Mucosa of descending colon (tissue), 3 donors: Measurements from ENCODE around the gene ARAP2. TPM values are rescaled to one million over a fixed set of nuclear protein-coding genes. Genes with fewer than 3 reads are reported as not detected.

Experiments used
- ATAC-seq: fragments of 200-7000 bp; cut with Tn5 transposase; one replicate; pipeline ENCODE4 v1.9.1; 2020; ENCODE audit warnings: mild to moderate bottlenecking, moderate library complexity
- DNase-seq, 3 donors: peaks; one replicate each; pipeline ENCODE4 v3.0.0-alpha.2; 2020
- H3K36me3 ChIP-seq: fragments of 200-600 bp; one replicate; pipeline ENCODE4 v1.8.0; 2021; ENCODE audit warnings: low read depth, mild to moderate bottlenecking
- H3K4me1 ChIP-seq: fragments of 200-600 bp; one replicate; pipeline ENCODE4 v1.8.0; 2021; ENCODE audit warnings: low read depth, mild to moderate bottlenecking
- H3K4me3 ChIP-seq: fragments of 200-600 bp; one replicate; pipeline ENCODE4 v1.8.0; 2021; ENCODE audit warnings: mild to moderate bottlenecking
- H3K9me3 ChIP-seq: fragments of 200-600 bp; one replicate; pipeline ENCODE4 v1.8.0; 2021; ENCODE audit warnings: mild to moderate bottlenecking
- CTCF ChIP-seq: fragments of 200-600 bp; IDR thresholded peaks from one replicate; pipeline ENCODE4 v1.8.0; 2022; ENCODE audit warnings: antibody characterized with exemption, mild to moderate bottlenecking
- intact Hi-C, 2 donors: fragments of 100-400 bp; cut with DNase I in 1 of 2; cut with micrococcal nuclease in 1 of 2; formaldehyde crosslinking; loops; one replicate each; pipeline versions ENCODE4 v1.11.0 to v1.11.1; 2022; cut with DNase I, micrococcal nuclease
- long read RNA-seq, 2 donors: library from polyadenylated mRNA; unstranded; transcript quantifications; one replicate each; pipeline ENCODE4 v2.0.0, GENCODE V29; 2019 to 2021
- total RNA-seq, 3 donors: library from RNA; stranded (reverse); fragmentation: NEBNext Ultra II Directional in 2 of 3; extraction: Animal tissue kit (Norgen Biotek cat#: 25700) in 2 of 3; gene quantifications; one replicate each; pipeline versions ENCODE4 v1.2.1 to v1.2.4, GENCODE V29; 2021 to 2023
- donor health status: DM: no; HTN: no; CAD: no; lungs with moderate emphysema.
- donor health status: DM: no; HTN: no; CAD: no.
- donor health status: DM: no; HTN: yes; CAD: no.

ARAP2 gene
- total RNA-seq: 10 to 100 TPM; 21.7 to 27.9 (median 22.5) TPM
- long read RNA-seq, donor 1, full-length matches to known transcripts: 2 of 5 reads
- long read RNA-seq, donor 1, partial matches to known transcripts: 0 of 5 reads
- long read RNA-seq, donor 1, other reads (novel, unspliced or antisense): 3 of 5 reads
- long read RNA-seq, donor 2, partial matches to known transcripts: 1 of 5 reads
- long read RNA-seq, donor 2, other reads (novel, unspliced or antisense): 4 of 5 reads

GRCh38 chr4:36244257-36245082 lies at the start of gene ARAP2:
TSS of gene ARAP2 (minus strand) at chr4:36244514. CDS start at chr4:36229486, 15,028 bp downstream.
- H3K4me1 ChIP-seq: peaks cover 9% of the 10 kb centered on the region
- intact Hi-C loops: no loop called here
- TF ChIP-seq CTCF: peak; percentile 19

GRCh38 chr4:36292556-36293188 lies 48.4 kb upstream of the ARAP2 start:
- ATAC-seq: no peak
- Histone ChIP-seq H3K9me3 (no peaks in the 10 kb centered on the region), H3K36me3 (no peaks in the 10 kb centered on the region), H3K4me3 (no peak overlapping the region), H3K4me1 (no peaks in the 10 kb centered on the region)
- DNase-seq: no peak
- intact Hi-C loops: no loop called here
- no peak for TF ChIP-seq CTCF

More at GRCh38 chr4:36244257-36245082, at the start of gene ARAP2:
- Histone ChIP-seq H3K36me3 (no peaks in the 10 kb centered on the region), H3K4me3 (peak within 1 kb of the TSS; percentile 67), H3K9me3 (no peaks in the 10 kb centered on the region)
- DNase-seq (peak; percentile 62 to 83 (median 80)), ATAC-seq (peak; percentile 86)

GRCh38 chr4:36290641-36291040 lies 46.3 kb upstream of the ARAP2 start:
- DNase-seq (peak in 1 of 3 donors; percentile 72), ATAC-seq (peak; percentile 79)
- TF ChIP-seq CTCF: no peak
- Histone ChIP-seq H3K36me3 (no peaks in the 10 kb centered on the region), H3K4me1 (no peaks in the 10 kb centered on the region), H3K4me3 (no peak overlapping the region), H3K9me3 (no peaks in the 10 kb centered on the region)
- intact Hi-C loops: no loop called here

GRCh38 chr4:36288731-36289426 lies 44.6 kb upstream of the ARAP2 start:
- no peak for TF ChIP-seq CTCF
- DNase-seq (no peak), ATAC-seq (no peak)
- Histone ChIP-seq H3K4me1 (no peaks in the 10 kb centered on the region), H3K36me3 (no peaks in the 10 kb centered on the region), H3K9me3 (no peaks in the 10 kb centered on the region), H3K4me3 (no peak overlapping the region)
- intact Hi-C loops: no loop called here

- H3K4me1 ChIP-seq: no peaks in the 10 kb centered on the region
- H3K4me3 ChIP-seq: no peak overlapping the region
- DNase-seq (no peak), ATAC-seq (no peak)
- no peaks in the 10 kb centered on the region for H3K36me3 ChIP-seq
- intact Hi-C loops: no loop called here
- no peak for TF ChIP-seq CTCF
- H3K9me3 ChIP-seq: no peaks in the 10 kb centered on the region
These were observed 42.2 kb upstream of the ARAP2 start for GRCh38 chr4:36286481-36286871.
